NT2/D1 (cell line): ENCODE data around the gene ZNF211.

Experiments
- SUZ12 ChIP-seq: IDR thresholded peaks from 2 replicates; pipeline ENCODE4 v1.6.1; 2011; ENCODE audit not compliant: insufficient read length, insufficient read depth; ENCODE audit errors: extremely low read depth
- YY1 ChIP-seq: IDR thresholded peaks from 2 replicates; pipeline ENCODE4 v1.6.1; 2011; ENCODE audit not compliant: insufficient read length, insufficient read depth
- ZNF274 ChIP-seq: IDR thresholded peaks from 2 replicates; pipeline ENCODE4 v1.6.1; 2011; ENCODE audit warnings: mild to moderate bottlenecking, low read depth, low read length

- TF ChIP-seq SUZ12 (no peak), ZNF274 (no peak), YY1 (no peak)
Measured at GRCh38 chr19:57667228-57667627, 34.3 kb downstream of the ZNF211 start.
